Body of pancreas (tissue), 4 donors: Measurements from ENCODE around the gene ARHGEF5.

ENCODE experiments used
- POLR2A ChIP-seq, 3 donors: fragments of 450-650 bp; IDR thresholded peaks; one replicate each; pipeline ENCODE4 v1.6.1; 2016; ENCODE audit warnings: antibody characterized with exemption in 3 of 3, mild to moderate bottlenecking in 2 of 3
- TF ChIP-seq, protein P1 (sequence below), 7 experiments: fragments of 450-650 bp in 4 of 7; fragments of 200-600 bp in 3 of 7; sonication (generic) in 3 of 7; IDR thresholded peaks; one replicate each; pipeline ENCODE4 v1.5.1; 2016 to 2019; ENCODE audit warnings: antibody characterized with exemption in 7 of 7

- TF ChIP-seq, protein P1, sequence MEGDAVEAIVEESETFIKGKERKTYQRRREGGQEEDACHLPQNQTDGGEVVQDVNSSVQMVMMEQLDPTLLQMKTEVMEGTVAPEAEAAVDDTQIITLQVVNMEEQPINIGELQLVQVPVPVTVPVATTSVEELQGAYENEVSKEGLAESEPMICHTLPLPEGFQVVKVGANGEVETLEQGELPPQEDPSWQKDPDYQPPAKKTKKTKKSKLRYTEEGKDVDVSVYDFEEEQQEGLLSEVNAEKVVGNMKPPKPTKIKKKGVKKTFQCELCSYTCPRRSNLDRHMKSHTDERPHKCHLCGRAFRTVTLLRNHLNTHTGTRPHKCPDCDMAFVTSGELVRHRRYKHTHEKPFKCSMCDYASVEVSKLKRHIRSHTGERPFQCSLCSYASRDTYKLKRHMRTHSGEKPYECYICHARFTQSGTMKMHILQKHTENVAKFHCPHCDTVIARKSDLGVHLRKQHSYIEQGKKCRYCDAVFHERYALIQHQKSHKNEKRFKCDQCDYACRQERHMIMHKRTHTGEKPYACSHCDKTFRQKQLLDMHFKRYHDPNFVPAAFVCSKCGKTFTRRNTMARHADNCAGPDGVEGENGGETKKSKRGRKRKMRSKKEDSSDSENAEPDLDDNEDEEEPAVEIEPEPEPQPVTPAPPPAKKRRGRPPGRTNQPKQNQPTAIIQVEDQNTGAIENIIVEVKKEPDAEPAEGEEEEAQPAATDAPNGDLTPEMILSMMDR (IDR thresholded peaks at IDR 0.05): no peak
- TF ChIP-seq POLR2A (IDR thresholded peaks at IDR 0.05): no peak
Observed at GRCh38 chr7:144403102-144403501, 47.9 kb downstream of the ARHGEF5 start.
